ENCODE results near the gene ARRDC5. TPM values are rescaled to one million over a fixed set of nuclear protein-coding genes. Genes with fewer than 3 reads are reported as not detected.

Gene ARRDC5
- total RNA-seq, result not detected in 2 replicates

GRCh38 chr19:4902796-4903195, at the start of gene ARRDC5:
Gene ARRDC5, minus strand, starts transcription at chr19:4902896. Its CDS starts 71 bp downstream, at chr19:4902825.

GRCh38 chr19:4909156-4909896, 6.6 kb upstream of the ARRDC5 start, which contains the start of gene UHRF1:
Gene UHRF1, plus strand, starts transcription at chr19:4909501. Its CDS starts 1,385 bp downstream, at chr19:4910886.

GRCh38 chr19:4867534-4868285, 35.0 kb downstream of the ARRDC5 start, which contains the start of gene PLIN3:
Gene PLIN3, minus strand, starts transcription at chr19:4867667. Its CDS starts 6,273 bp downstream, at chr19:4861394.

Other genes starting within 250 kb of the ARRDC5 start
- gene MYDGF, start 232.6 kb downstream of the ARRDC5 start, total RNA-seq, result 182 and 263 TPM in 2 replicates
- gene DPP9, start 179.1 kb downstream of the ARRDC5 start, total RNA-seq, result 17.3 and 17.8 TPM in 2 replicates
- 6.3 and 7.6 TPM in 2 replicates for gene FEM1A, start 111.2 kb downstream of the ARRDC5 start, total RNA-seq
- 1.4 and 1.6 TPM in 2 replicates for gene TICAM1, start 71.2 kb downstream of the ARRDC5 start, total RNA-seq
- 248 and 286 TPM in 2 replicates for gene PLIN3, start 35.2 kb downstream of the ARRDC5 start, total RNA-seq
- 9.4 and 11.5 TPM in 2 replicates for gene UHRF1, start 6.6 kb upstream of the ARRDC5 start, total RNA-seq
- gene KDM4B, start 66.2 kb upstream of the ARRDC5 start, total RNA-seq, result 8.8 and 12.1 TPM in 2 replicates

Measured in bronchial smooth muscle cell (primary cell).